ENCODE measurements around the gene RGSL1.
A peak's percentile ranks its signal among the peaks of the same experiment; 100 is the strongest.

RGSL1 gene

DNA sequence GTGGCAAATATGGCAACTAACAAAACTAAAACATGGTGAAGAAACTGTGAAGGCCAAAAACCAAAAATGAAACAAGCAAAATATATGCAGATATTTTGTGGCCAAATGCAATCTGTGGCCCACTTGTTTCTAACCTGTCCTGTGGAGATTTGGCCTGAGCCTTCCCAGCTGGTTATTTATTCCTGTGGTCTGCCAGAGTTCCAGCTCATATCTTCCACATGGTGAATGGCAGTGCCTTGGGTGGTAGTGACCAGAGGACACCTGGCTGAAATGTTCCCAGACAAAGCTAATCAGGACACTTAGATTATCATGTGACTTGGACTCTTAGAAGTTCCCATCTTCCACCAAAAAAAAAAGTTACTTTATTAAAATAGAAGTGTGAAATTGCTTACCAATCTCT lies 99.4 kb downstream of the RGSL1 start:
- DNase-seq (ENCODE audit: low read depth) = no peak

DNA sequence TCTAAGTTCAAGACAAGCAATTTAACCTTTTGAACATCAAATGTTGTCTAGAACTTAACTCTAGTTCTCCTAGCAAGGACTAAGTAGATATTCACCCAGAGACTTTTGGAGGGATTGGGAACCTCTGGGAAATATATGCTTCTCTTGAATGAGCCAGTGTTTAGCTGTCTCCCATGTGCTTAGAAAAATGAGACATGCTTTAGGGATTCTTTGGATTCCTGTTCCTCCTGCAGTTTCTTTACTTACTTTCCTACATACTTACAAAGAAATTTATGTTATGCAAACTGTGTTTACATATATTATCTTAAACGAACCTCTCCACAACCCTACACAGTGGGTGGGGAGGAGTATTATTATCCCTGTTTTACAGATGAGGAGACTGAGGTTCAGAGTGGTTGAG lies 99.9 kb downstream of the RGSL1 start:
- no peak for DNase-seq (ENCODE audit: low read depth)

DNA sequence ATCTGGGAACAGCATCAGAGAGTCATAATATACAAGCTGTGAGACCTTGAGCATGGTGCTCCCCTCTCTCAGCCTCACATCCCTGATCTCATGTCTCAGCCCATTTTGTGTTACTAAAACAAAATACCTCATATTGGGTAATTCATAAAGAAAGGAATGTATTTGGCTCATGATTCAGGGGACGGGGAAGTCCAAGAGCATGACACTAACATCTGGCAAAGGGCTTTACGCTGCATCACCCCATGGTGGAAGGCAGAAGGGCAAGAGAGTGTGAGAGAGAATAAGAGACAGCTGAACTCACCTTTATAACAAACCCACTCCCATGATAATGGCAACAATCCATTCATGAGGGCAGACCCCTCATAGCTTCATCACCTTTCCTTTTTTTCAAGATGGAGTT lies 102.6 kb downstream of the RGSL1 start:
- no peak for DNase-seq (ENCODE audit: low read depth)

DNA sequence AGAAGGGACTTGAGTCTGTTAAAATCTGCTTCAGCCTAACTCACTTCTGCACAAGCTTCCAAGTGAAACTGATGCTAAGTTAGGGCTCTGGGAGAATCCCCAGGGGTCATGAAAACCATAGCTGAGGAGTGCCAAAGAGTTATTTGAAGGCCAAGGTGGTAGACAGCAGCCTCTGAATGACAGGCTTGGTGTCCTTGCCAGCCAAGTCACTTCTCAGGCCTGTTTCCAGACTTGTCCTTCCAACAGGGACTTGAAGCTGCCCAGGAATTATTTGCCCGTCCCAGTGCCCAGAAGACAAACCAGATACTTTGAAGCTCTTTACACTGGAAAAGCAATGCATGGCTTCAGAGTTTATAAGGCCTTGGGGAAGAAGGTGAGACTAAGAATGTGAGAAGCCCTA lies 105.5 kb downstream of the RGSL1 start:
- DNase-seq (ENCODE audit: low read depth) = no peak

DNA sequence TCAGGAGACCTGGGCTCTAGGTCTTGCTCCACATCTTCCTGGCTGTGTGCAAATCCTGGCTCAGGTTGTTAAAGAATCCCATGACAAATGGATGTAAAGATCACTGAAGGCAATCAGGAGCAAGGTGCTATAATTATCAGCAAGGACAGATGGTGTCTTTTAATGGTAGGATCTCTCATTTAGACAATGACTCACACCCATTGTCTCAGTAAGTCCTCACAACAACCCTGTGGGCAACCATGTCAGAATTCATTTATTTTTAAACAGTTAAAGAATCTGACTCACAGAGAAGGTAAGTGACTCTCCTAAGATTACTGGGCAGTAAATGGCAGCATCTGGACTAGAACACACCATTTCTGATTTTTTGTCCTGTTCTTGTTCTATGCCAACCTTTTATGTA lies 106.3 kb downstream of the RGSL1 start:
- no peak for DNase-seq (ENCODE audit: low read depth)

DNA sequence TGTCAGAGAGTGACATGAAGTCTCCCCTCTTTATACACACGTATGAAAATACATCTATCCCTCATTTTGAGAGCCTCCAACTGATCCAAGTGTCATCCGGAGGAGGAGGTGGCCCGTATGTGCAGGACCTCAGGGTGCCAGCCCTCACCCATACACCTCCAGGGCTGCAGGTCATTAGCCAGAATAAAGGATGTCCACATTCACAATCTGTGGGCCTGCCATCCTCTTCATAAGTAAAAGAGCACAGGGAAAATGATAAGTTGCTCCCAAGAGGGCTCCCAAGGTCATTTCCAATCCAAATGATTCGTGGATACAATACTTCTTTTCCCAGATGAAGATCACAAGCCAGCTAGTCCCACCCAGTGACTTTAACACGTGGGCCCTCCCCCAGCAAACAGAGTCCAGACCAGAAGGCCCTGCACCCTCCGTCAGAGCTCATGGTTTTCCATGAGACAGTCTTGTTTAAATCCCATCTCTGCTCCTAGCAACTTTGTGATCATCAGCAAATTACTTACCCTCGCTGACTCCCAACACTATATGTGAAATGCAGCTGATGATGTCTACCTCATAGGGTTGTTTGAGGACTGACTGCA lies 110.5 kb downstream of the RGSL1 start:
- DNase-seq (ENCODE audit: low read depth) = no peak

DNA sequence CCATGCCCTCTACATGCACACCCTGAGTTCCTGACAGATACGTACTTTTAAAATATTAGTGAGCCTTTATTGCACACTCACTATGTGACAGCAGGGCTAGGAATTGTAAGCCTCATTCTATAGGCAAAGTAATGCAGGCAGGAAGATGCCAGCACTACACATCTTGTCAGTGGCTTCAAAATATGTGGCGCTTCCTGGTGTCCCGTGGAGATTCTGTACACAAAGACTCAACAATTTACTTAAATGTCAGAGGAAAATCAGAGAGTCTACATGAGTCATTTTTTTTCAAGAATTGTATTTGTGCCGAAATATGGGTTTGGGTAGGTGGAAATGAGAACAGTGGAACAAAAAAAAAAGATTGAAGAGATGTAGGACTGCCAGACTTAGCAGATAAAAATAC lies 111.5 kb downstream of the RGSL1 start:
- no peak for DNase-seq (ENCODE audit: low read depth)

DNA sequence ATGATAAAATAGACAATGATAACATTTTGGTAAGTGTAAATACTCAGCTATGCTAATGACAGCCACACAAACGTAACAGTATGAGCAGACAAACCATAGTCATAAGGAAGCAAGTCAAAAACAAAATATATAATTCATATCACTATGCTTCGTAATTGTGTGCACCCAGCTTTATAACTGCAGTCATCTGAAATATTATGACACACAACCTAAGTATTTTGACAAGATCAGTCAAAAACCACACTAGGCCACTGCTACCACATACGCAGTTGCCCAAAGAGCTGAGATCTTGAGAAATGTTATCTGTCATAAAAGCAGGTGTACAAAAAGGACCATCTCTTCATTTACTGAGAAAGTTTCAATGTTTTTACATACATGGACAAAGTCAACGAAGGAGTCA lies 113.1 kb downstream of the RGSL1 start:
- peak; percentile 30 for DNase-seq (ENCODE audit: low read depth)

DNA sequence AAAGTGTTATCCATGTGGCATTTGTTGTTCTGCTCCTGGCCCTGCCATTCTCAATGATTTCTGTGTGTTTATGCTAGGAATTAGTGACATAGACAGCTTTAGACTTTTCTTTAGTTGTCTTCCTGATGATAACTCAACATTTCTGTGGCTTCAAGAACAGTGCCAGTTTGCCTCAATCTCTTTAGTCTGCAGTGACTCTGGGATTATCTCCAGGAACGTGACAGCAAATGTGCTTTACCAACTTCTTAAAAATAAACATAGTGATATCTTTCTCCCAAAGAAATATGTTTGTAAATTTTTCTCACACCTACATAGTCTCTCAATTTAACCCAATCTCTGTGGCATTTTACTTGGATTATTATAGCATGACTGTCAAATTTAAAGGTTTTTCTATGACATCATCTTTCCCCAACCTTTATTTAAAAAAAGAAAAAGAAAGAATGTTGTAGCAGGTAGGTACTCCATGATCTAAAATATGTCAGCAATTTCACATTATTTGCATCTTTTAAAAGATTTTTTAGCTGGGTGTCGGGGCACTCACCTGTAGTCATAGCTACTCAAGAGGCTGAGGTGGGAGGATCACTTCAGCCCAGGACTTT lies 114.6 kb downstream of the RGSL1 start:
- no peak for DNase-seq (ENCODE audit: low read depth)

DNA sequence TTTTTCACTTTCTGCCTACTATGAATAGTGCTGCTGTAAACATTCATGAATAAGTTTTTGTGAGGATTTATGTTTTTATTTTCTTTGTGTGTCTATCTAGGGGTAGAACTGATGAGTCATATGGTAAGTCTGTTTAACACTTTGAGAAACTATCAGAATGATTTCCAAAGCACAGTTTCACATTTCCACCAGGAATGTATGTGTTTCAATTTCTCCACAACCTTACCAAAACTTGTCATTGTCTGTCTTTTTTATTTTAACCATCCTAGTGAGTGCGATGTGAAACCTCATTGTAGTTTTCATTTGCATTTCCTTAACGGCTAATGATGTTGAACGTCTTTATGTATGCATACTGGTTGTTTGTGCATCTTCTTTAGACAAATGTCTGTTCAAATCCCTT lies 115.6 kb downstream of the RGSL1 start:
- DNase-seq (ENCODE audit: low read depth) = no peak

DNA sequence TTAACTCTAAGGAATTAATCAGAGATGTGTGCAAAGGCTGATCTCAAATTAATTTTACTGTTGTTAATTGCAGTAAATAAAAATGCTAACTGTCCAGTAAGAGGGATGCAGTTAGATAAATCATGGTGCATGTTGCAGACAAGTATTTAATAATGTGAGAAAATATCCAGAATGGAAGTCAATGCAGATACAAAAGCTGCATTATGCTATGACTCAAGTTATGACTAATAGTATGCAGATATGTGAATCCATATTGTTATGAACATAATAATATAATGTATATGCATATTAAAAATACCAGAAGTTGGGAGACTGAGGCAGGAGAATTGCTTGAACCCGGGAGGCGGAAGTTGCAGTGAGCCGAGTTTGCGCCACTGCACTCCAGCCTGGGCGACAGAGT lies 117.7 kb downstream of the RGSL1 start:
- no peak for DNase-seq (ENCODE audit: low read depth)

DNA sequence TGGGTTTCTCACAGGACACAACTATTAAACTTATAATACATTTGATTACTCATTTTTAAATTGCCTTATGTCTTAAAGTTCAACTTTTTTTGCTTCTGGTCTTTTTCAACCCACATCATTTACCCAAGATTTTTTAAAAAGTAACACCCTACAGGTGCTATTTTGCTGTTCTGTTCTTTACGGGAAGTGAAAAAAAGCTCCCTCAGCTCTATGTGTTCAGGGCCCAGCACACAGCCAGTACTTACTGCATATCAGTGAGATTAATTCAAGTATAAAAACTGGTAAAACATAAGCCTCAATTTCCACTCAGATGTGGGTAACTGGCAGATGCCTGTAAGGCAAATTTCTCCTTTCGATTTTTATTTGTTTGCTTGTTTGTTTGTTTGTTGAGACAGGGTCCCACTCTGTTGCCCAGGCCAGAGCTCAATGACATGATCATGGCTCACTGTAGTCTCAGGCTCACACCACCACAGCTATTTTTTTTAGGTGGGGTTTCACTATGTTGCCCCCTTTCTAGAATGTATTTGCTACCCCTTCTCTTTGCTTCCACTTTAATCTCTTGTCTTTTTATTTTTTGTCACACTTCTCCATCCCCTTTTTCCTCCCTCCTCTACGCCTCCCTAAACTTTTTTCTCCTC lies 118.8 kb downstream of the RGSL1 start:
- no peak for DNase-seq (ENCODE audit: low read depth)

DNA sequence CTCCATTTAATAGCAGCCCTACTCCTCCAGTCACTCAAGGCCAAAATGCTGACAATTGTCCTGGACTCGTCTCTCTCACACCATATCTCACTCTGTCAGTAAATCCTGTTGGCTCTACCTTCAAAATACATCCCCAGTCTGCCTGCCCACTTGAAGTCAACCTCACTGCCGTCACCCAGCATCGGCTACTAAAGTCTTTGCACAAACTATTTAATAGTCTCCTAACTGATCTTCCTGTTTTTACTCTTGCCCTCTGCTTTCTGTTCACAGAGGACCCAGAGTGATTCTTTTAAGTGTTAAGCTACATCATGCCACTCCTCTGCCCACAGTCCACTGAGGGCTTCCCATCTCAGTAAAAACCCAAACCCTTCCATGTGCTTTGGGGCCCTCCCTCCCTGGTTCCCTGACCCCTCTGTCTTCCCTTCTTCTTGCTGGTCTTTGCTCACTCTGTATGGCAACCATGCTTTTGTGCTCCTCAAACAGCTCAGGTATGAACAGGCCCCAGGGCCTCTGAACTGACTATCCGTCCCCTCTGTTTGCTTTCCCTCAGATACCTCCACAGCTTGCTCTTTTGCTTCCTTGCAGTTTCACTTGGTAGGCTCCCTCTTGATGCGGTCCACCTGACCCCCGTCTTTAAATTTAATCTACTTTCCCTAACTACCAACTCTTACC lies 120.1 kb downstream of the RGSL1 start:
- no peak for DNase-seq (ENCODE audit: low read depth)

DNA sequence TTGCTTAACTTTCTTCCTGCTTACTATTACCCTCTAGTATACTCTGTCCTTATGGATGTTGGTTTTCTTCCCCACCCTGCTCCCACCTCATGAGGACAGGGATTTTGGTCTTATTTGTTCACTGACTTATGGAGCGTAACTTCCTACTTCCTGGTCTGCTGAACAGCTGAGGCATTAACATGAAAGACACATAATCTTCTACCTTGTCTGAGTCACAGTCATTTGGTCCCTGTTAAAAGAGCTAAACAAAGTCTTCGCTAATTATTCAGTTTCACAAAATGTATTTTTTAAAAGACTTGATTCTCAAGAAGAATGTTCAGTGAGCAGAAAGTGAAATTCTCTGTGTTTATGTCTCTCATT lies 120.6 kb downstream of the RGSL1 start:
- no peak for DNase-seq (ENCODE audit: low read depth)

DNA sequence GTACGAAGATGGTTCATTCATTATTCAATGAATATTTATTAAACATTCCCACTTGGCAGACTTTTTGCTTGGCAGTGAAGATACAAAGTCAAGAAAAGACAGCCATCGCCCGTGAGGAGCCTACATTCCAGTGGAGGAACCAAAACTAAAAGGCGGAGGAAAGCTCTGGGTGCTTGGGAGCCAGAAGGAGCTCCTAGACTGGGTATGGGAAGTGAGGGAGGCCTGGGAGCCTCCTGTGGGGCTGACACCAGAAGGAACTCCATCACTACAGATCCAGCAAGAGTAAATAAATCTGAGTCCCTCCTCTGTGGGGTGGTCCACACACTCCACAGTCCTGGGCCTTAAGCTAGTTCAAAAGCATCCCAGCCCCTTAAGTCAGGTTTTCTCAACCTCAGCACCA lies 124.2 kb downstream of the RGSL1 start:
- DNase-seq (ENCODE audit: low read depth) = no peak

DNA sequence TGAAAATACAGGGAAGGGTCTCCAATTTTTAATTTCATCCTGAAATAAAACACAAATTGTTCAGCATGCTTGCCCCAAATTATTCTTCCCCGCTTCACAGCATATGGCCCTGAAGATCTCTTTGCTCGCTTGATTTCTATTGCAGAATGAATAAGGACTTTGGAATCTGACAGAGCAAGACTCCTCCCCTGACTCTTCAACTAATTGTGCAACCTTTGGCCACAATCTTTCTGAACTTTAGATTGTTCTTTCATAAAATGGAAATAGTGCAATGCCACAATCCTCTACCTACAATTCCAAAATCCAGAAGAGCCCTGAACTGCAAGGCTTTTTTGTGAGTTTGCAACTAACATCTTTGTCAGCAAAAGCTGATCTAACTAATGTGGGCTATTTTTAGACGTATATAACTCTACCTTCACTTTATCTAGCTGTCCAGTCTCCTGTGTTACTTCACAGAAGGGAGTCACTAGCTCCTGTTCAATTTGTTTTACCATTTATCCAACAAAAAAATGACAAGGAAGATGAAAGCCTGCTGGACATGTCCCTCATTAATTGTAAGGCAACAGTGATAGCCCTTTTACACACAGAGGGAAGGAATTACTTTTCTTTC lies 125.7 kb downstream of the RGSL1 start:
- peak; percentile 63 for DNase-seq (ENCODE audit: low read depth)

DNA sequence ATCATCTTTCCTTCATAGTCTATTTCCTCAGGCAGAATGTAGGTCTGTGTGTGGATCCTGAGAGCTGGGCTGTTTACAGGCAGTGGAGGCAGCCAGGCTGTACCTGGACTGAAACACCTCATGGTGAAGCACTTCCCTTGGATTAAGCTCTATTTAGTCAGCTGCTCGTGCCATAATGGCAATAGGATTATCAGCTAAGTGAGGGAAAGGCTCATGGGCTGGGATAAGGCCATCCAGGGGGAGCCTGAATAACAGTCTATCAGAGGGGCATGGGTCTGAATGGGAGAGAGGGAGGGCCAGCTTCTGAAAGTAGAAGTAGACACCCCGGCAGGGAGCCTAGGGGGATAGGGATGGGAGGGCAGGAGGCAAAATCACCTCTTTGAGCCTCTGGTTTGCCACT lies 130.8 kb downstream of the RGSL1 start:
- no peak for DNase-seq (ENCODE audit: low read depth)

DNA sequence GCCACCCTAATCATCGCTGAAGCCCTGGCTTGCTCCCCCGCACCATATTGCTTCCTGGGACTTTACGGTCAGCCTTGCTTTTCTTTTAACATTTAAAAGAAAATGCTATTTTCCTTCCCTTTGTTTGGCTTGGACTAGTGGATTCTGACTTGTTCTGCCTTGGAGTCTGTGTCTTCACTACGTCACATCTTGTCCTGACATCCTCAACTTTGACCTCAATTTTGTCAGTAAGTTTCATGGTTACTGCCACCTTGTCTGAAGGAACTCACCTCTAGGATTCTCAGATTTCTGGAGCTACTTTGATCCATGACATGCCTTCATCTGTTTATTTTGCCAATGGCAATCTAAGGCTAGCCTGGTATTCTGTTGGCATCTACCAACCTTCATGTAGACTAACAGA lies 134.8 kb downstream of the RGSL1 start:
- DNase-seq (ENCODE audit: low read depth) = no peak

DNA sequence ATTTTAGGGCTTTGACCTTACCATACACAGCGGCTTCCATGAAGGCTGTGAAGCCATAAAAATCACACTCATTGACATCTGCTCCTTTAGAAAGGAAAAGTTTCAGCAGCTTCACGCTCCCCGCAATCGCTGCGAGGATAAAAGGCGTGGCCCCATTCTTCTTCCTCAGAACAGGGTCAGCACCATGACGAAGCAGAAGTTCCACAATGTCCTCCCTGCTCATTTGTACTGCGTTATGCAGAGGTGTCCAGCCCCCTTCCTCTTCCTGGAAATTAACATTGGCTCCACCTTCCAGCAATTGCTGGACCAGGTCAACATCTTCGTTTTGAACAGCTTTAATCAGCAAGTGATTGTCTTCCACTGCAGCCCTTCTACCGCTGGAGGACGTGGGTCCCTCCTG lies 136.4 kb downstream of the RGSL1 start:
- DNase-seq (ENCODE audit: low read depth) = no peak

DNA sequence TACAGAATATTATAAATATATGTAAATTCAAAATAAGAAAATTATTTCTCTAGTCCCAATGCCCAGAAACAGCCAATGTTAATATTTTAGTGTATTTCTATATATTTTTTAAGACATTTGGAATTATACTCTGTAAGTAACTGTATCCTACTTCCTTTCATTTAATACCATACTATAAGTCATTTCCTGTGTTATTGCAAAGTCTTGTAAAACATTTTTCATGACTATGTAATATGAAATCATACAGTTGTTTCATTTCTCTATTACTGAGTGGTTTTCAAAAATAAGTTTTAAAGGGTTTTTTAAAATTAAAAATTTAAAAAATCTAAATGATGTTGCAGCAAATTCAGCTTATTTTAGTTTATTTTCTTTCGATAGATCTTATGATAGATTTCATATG lies 137.1 kb downstream of the RGSL1 start:
- DNase-seq (ENCODE audit: low read depth) = no peak

DNA sequence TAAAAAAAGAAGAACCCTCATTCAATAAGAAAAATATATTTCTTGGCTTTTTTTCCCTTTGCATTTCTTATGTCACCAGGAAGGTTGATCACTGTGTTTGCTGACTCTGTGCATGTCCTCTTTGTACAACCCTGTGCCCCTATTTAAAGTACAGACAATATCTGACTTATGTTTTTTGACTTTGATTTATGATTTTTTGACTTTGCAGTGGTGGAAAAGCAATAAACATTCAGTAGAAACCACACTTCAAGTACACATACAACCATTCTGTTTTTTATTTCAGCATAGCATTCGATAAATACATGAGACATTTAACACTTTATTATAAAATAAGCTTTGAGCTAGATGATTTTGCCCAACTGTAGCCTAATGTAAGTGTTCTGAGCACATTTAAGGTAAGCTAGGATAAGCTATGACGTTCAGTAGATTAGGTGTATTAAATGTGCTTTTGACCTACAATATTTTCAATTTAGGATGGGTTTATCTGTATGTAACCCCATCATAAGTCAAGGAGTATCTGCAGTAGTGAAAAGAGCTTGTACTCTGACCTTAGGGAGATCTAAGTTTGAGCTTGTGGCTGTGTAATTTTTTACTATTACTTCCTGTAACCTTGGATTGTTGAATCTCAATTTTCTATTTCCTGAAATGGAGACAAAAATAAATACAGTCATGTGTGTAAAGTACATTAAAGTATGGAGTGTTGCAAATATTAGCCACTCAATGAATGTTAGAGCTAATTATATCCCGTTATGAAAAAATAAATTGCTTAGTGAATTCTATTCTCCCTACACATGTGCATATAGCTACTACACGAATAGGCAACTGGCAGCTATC lies 137.9 kb downstream of the RGSL1 start:
- DNase-seq (ENCODE audit: low read depth) = no peak

Data from HS-5 (cell line).